HG03571 (cell line): ENCODE results near the gene SEMA4G.

ENCODE experiments used
- ATAC-seq: cut with Tn5 transposase; IDR thresholded peaks from one replicate; pipeline ENCODE4 v1.9.1; 2021; ENCODE audit not compliant: unreplicated experiment

SEMA4G gene, protein sequence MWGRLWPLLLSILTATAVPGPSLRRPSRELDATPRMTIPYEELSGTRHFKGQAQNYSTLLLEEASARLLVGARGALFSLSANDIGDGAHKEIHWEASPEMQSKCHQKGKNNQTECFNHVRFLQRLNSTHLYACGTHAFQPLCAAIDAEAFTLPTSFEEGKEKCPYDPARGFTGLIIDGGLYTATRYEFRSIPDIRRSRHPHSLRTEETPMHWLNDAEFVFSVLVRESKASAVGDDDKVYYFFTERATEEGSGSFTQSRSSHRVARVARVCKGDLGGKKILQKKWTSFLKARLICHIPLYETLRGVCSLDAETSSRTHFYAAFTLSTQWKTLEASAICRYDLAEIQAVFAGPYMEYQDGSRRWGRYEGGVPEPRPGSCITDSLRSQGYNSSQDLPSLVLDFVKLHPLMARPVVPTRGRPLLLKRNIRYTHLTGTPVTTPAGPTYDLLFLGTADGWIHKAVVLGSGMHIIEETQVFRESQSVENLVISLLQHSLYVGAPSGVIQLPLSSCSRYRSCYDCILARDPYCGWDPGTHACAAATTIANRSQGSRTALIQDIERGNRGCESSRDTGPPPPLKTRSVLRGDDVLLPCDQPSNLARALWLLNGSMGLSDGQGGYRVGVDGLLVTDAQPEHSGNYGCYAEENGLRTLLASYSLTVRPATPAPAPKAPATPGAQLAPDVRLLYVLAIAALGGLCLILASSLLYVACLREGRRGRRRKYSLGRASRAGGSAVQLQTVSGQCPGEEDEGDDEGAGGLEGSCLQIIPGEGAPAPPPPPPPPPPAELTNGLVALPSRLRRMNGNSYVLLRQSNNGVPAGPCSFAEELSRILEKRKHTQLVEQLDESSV

DNA sequence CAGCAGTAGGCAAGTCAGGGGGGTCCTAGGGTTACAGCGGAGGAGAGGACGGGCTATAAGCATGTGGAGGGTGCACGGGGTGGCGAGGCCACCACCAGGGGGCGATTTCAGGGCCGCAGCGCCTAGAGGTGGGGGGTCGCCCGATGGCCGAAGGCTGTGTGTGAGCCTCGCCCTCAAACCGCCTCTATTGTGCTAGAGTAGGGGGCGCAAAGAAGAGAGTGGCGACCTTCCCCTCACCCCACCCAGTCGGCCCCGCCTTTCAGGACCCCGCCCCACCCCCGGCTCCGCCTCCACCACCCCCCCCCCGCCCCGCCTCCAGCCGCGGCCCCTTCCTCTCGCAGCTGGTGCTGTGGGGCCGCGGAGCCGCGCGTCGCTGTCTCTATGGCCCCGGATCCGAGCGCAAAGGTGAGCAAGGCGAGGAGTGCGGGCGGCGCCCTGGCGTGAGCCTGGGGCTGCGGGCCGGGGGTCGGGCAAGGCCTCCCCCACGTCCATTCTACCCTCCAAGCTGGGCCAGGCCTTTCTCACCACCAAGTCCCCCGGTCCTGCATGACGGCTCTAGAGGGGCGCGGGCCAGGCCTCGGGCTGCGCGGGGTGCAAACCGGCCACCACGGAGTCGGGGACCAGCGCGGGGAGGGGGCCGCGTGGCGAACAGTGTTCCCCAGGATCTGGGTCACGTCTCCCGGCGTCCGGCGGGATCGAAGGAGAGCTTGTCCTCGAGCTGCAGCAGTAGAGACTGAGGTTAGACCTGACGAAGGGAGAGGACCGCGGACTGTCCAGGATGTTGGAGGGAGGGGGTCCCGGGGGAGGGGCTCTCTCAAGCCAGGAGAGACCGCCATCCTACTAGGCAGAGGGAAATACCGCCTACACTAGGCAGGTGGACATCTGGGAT lies at the start of gene SEMA4G:
Gene SEMA4G, plus strand, starts transcription at position 318 of the 889 bp plus-strand sequence. CDS start 3,409 bp downstream, outside the sequence.
- no peak for ATAC-seq

DNA sequence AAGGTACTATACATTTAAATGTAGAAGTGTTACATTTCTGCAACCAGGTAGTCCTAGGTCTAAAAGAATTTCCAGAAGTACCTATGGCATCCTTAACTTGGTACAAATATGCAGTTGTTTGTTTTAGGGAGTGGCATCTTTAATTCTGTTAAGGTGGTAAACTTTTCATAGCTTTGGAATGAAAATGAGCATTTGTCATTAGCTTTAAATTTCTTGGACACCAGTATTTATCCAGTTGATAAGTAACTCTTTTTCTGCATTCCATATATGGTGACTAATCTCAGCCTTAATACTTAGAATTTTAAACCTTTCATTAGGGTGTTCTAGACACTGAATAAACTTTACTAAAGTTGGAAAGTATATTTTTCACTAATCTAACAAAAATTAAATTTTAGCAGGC lies 45.7 kb upstream of the SEMA4G start:
- no peak for ATAC-seq

- no peak for ATAC-seq
These were observed 42.0 kb upstream of the SEMA4G start for GRCh38 chr10:100927266-100927665.

- no peak for ATAC-seq
These were observed 41.3 kb upstream of the SEMA4G start for GRCh38 chr10:100928039-100928438.

- no peak for ATAC-seq
These were observed 38.9 kb upstream of the SEMA4G start for GRCh38 chr10:100930368-100930767.

GRCh38 chr10:100934084-100934659 lies 35.1 kb upstream of the SEMA4G start:
- no peak for ATAC-seq

GRCh38 chr10:100939763-100940344 lies 29.4 kb upstream of the SEMA4G start:
- ATAC-seq = no peak

DNA sequence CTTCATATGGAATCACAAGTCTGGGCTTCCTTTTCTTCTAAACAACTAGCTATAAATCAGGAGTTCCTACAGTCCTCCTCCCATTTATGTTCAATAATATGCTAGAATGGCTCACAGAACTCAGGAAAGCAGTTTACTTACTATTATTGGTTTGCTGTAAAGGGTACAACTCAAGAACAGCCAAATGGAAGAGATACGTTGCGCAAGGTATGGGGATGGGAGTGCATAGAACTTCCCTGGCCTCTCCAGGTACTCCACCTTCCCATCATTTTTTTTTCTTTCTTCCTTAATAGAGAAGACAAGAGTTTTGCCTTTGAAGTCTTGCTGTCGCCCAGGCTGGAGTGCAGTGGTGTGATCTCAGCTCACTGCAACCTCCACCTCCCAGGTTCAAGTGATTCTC lies 27.1 kb upstream of the SEMA4G start:
- no peak for ATAC-seq

GRCh38 chr10:100943508-100943907 lies 25.8 kb upstream of the SEMA4G start:
- no peak for ATAC-seq

DNA sequence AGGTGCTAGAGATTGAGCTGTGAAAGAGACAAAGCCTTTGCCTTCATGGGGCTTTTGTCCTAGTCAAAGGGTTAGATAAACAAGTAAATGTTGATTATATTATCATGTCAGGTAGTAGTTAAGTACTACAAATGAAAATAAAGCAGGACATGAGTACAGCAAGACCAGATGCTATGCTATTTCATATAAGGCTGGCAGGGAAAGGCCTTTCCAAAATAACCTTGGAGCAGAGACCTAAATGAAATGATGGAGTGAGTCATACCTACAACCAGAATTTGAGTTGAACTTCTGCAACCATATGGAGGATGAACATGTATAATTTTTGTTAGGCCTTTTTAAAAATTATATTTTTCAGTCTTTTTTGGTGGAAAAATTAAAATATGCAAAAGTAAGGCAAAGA lies 23.6 kb upstream of the SEMA4G start:
- ATAC-seq = no peak

- ATAC-seq = no peak
These were observed 20.4 kb upstream of the SEMA4G start for GRCh38 chr10:100948916-100949315.

DNA sequence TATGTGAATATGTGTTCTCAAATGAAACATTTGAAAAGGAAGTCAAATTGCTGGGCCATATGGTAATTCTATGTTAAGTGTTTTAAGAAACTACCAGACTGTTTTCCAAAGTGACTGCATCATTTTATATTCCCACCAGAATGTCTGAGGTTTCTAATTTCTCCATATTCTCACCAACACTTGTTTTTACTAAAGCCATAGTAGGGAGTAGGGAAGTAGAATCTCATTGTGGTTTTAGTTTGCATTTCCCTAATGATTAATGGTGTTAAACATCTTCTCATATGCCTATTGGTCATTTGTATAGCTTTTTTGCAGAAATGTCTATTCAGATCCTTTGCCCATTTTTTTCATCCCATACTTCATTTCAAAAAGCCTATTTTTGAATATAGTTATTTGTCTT lies 9.1 kb upstream of the SEMA4G start:
- ATAC-seq = no peak

GRCh38 chr10:100962351-100963080 lies 6.8 kb upstream of the SEMA4G start:
- ATAC-seq = no peak

- ATAC-seq = no peak
These were observed 5.5 kb upstream of the SEMA4G start for GRCh38 chr10:100963826-100964225.

DNA sequence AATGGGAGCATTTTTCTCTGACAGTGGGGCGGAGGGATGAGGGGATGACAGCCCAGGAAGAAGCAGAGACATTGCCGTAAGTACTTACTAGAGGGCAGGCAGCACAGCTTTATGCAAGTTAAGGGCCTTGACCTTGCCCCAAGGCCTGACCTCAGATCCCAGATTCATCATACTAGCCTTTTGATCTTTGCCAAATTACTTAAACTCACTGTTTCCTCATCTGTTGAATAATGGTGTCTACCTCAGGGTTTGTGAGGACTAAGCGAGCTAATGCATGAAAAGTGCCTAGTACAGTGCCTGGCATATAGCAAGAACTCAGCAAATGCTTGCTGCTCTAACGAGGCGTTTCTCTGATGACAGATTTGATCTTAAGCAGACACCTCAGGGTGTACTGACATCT lies 3.5 kb upstream of the SEMA4G start:
- no peak for ATAC-seq

GRCh38 chr10:100966887-100967286 lies 2.4 kb upstream of the SEMA4G start:
- no peak for ATAC-seq

DNA sequence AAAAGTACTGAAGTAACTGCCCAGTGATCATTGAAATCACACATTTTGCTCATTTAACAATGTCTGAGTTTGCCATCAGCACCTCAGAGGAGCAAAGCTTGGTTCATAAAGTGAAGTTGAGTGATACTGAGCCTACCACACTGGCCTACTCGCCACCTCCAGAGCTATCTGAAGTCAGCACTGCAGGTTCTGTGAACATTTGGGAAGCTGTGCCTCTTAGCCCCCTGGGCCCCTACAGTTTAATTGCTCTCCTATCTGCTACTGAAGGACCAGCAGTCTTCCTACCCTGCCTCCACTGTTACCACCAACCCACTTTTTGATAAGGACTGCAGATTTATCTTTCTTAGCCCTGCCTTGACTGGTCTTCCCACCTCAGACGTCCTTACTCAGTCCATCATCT lies 2.0 kb upstream of the SEMA4G start:
- ATAC-seq = no peak

DNA sequence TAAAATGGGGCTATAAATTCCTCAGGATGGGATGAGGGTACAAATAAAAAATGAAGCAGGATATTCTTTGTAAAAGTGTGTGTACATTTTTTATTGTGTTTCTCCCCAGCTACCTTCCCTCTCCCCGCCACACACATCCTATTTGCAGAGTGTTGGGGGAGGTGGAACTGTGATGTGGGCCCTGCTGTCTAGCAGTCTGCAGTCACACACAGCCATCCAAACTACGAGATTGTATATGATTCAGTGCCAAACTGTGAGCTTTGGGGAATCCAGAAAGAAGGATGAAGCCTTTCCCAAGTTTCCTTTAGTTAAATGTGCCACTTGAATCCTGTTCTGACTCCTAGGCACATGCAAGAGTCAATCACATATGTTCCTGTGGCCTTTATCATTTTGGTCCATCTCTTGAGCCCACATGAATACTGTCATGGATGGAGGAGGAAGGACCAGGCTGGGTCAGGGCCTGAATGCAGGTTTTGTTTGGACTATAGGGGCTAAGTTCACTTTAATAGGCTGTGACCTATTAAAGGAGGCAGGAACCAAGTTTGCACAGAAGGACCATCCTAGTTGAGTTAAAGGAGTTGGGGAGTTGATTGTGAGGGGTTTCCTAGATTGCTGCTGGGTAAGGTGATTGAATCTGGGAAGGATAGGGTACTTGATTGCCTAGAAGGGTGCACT lies 1.1 kb upstream of the SEMA4G start:
- ATAC-seq = no peak

DNA sequence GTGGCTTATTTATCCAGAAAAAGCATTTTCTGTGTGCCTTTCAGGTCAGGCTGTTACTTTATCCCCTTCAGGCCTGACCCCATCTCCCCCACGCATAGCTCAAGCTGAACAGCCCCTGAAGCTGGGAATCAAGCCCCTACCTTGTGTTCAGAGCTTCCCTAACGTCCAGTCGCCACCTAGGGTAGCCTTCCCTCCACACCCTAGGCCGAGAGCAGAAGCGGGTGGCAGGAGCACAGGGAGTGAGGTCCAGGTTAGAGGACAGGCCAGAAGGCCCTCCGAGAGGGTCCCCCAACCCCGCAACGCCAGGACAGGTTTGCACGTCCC lies 479 bp upstream of the SEMA4G start:
- no peak for ATAC-seq
